ENCODE measurements around the gene KIF2A.

Gene KIF2A

DNA sequence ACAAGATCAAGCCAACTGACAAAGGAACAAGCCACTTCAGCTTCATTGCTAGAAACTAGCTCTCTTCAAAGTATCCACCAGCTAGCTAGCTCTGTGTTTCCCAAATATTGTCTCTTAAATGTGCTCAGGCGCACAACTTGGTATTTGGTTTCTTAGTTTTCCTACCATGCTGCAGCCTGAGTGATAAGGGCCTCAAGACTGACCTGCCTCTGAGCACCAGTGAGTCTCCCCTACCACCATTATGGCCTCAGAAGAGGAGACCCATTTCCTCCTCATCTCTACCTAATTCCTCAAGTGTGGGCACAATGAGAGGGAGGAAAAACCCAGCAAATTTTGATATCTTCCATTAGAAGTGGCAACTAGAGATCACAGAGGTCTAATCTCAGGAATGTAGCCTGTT is 34.6 kb upstream of the KIF2A start:
- Histone ChIP-seq H3K27ac (ENCODE audit: low read length) (no peak overlapping the region), H3K4me2 (ENCODE audit: insufficient read depth, low read length) (no peak overlapping the region), H3K9me3 (ENCODE audit: insufficient read depth, low read length, severe bottlenecking) (no peaks in the 10 kb centered on the region), H3K36me3 (ENCODE audit: insufficient read depth, low read length) (no peaks in the 10 kb centered on the region), H2AFZ (ENCODE audit: low read depth, low read length) (no peak overlapping the region), H3K79me2 (ENCODE audit: insufficient read depth, low read length) (no peaks in the 10 kb centered on the region), H3K4me3 (ENCODE audit: low read depth in 1 of 2, low read length in 2 of 2) (no peak overlapping the region), H4K20me1 (ENCODE audit: insufficient read depth, low read length) (no peaks in the 10 kb centered on the region), H3K27me3 (ENCODE audit: insufficient read depth, low read length, poor library complexity) (no peaks in the 10 kb centered on the region), H3K9ac (ENCODE audit: low read depth, low read length) (no peak overlapping the region), H3K4me1 (ENCODE audit: insufficient read depth, low read length) (no peaks in the 10 kb centered on the region)
- DNase-seq, result no peak
- ATAC-seq (ENCODE audit: insufficient read depth, low read depth), result no peak
- TF ChIP-seq CTCF (IDR thresholded peaks at IDR 0.05; ENCODE audit: borderline replicate concordance, extremely low read depth, low read length, poor library complexity, severe bottlenecking), result no peak
- TF ChIP-seq EZH2 (IDR thresholded peaks at IDR 0.05; ENCODE audit: borderline replicate concordance, low read depth, low read length, severe bottlenecking), result no peak

DNA sequence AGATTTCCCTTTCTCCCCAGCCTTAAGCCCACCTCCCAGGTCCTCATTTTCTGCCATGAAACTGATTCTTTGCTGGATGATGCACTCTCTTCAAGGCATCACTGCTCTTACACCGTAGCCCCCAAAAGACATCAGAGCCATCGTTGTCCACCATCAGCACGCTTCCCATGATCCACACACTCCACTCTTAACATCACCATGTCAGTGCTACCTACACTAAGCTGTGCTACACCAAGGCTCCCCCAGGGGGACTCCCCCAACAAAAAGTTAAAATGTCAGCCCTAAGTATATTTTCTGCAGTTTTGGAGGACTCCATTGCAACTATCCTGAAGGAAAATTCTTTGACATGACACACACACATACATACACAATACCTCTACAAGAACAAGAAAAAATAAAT is 34.1 kb upstream of the KIF2A start:
- no peak for ATAC-seq (ENCODE audit: insufficient read depth, low read depth)
- H2AFZ ChIP-seq (ENCODE audit: low read depth, low read length), result no peak overlapping the region
- TF ChIP-seq CTCF (IDR thresholded peaks at IDR 0.05; ENCODE audit: borderline replicate concordance, extremely low read depth, low read length, poor library complexity, severe bottlenecking), result no peak

GRCh38 chr5:62273687-62274086 is 32.3 kb upstream of the KIF2A start:
- no peak overlapping the region for H3K9ac ChIP-seq (ENCODE audit: low read depth, low read length)
- no peak for TF ChIP-seq CTCF (IDR thresholded peaks at IDR 0.05; ENCODE audit: borderline replicate concordance, extremely low read depth, low read length, poor library complexity, severe bottlenecking)
- ATAC-seq (ENCODE audit: insufficient read depth, low read depth) (no peak), DNase-seq (no peak)
- H3K36me3 ChIP-seq (ENCODE audit: insufficient read depth, low read length), result no peaks in the 10 kb centered on the region
- H3K9me3 ChIP-seq (ENCODE audit: insufficient read depth, low read length, severe bottlenecking), result no peaks in the 10 kb centered on the region
- H4K20me1 ChIP-seq (ENCODE audit: insufficient read depth, low read length), result no peaks in the 10 kb centered on the region
- H3K27ac ChIP-seq (ENCODE audit: low read length), result no peak overlapping the region
- H3K4me1 ChIP-seq (ENCODE audit: insufficient read depth, low read length), result no peaks in the 10 kb centered on the region
- no peaks in the 10 kb centered on the region for H3K27me3 ChIP-seq (ENCODE audit: insufficient read depth, low read length, poor library complexity)
- H3K4me3 ChIP-seq (ENCODE audit: low read depth in 1 of 2, low read length in 2 of 2), result no peak overlapping the region
- H3K4me2 ChIP-seq (ENCODE audit: insufficient read depth, low read length), result no peak overlapping the region
- H2AFZ ChIP-seq (ENCODE audit: low read depth, low read length), result no peak overlapping the region
- H3K79me2 ChIP-seq (ENCODE audit: insufficient read depth, low read length), result no peaks in the 10 kb centered on the region

More for the DNA sequence above, 34.1 kb upstream of the KIF2A start:
- DNase-seq, result no peak
- no peak overlapping the region for H3K27ac ChIP-seq (ENCODE audit: low read length)
- no peaks in the 10 kb centered on the region for H3K27me3 ChIP-seq (ENCODE audit: insufficient read depth, low read length, poor library complexity)
- no peak overlapping the region for H3K4me3 ChIP-seq (ENCODE audit: low read depth in 1 of 2, low read length in 2 of 2)
- H3K36me3 ChIP-seq (ENCODE audit: insufficient read depth, low read length), result no peaks in the 10 kb centered on the region
- H3K79me2 ChIP-seq (ENCODE audit: insufficient read depth, low read length), result no peaks in the 10 kb centered on the region
- H3K9ac ChIP-seq (ENCODE audit: low read depth, low read length), result no peak overlapping the region
- no peaks in the 10 kb centered on the region for H3K9me3 ChIP-seq (ENCODE audit: insufficient read depth, low read length, severe bottlenecking)
- no peaks in the 10 kb centered on the region for H4K20me1 ChIP-seq (ENCODE audit: insufficient read depth, low read length)
- H3K4me1 ChIP-seq (ENCODE audit: insufficient read depth, low read length), result no peaks in the 10 kb centered on the region
- no peak overlapping the region for H3K4me2 ChIP-seq (ENCODE audit: insufficient read depth, low read length)

DNA sequence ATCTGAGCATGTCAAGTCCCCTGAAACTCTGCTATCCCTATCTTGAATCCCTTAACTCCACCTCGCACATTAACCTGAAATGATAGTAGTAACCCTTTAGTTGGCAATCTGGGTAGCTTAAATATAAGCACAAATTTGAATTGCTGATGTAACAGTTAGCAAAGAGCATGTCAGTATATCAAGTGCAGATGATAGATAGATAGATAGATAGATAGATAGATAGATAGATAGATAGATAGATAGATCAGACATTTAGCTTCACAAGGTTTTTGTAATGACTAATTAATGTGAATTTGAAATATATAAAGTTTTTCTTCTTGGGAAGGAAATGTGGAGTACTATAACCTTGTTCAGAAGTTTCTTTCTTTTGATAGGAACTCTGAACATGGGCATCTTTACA is 30.4 kb upstream of the KIF2A start:
- Histone ChIP-seq H3K9me3 (ENCODE audit: insufficient read depth, low read length, severe bottlenecking) (no peaks in the 10 kb centered on the region), H3K36me3 (ENCODE audit: insufficient read depth, low read length) (no peaks in the 10 kb centered on the region), H3K9ac (ENCODE audit: low read depth, low read length) (no peak overlapping the region), H3K27me3 (ENCODE audit: insufficient read depth, low read length, poor library complexity) (no peaks in the 10 kb centered on the region), H3K79me2 (ENCODE audit: insufficient read depth, low read length) (no peaks in the 10 kb centered on the region), H3K4me1 (ENCODE audit: insufficient read depth, low read length) (no peaks in the 10 kb centered on the region), H3K27ac (ENCODE audit: low read length) (no peak overlapping the region), H3K4me2 (ENCODE audit: insufficient read depth, low read length) (no peak overlapping the region), H3K4me3 (ENCODE audit: low read depth in 1 of 2, low read length in 2 of 2) (no peak overlapping the region), H2AFZ (ENCODE audit: low read depth, low read length) (no peak overlapping the region), H4K20me1 (ENCODE audit: insufficient read depth, low read length) (no peaks in the 10 kb centered on the region)
- DNase-seq (no peak), ATAC-seq (ENCODE audit: insufficient read depth, low read depth) (no peak)
- TF ChIP-seq CTCF (IDR thresholded peaks at IDR 0.05; ENCODE audit: borderline replicate concordance, extremely low read depth, low read length, poor library complexity, severe bottlenecking) (no peak), EZH2 (IDR thresholded peaks at IDR 0.05; ENCODE audit: borderline replicate concordance, low read depth, low read length, severe bottlenecking) (no peak)
